GM18858 (cell line): ENCODE results near the gene C14orf132.
"Not testable (repeated sequence)": the region's sequence is repeated elsewhere in the genome, so short reads cannot be mapped to it uniquely, and the experiment has no call there.

ENCODE experiments used
- ATAC-seq: cut with Tn5 transposase; IDR thresholded peaks from one replicate; pipeline ENCODE4 v1.9.1; 2021; ENCODE audit not compliant: unreplicated experiment

Gene C14orf132

GRCh38 chr14:96038920-96039632 lies at the start of gene C14orf132:
Gene C14orf132 (plus strand): TSS chr14:96039362. CDS start chr14:96039501, 139 bp downstream.
- ATAC-seq = no peak

GRCh38 chr14:95993768-95994592 lies 45.2 kb upstream of the C14orf132 start:
- ATAC-seq = no peak

- ATAC-seq = no peak
Measured at GRCh38 chr14:95994593-95994928, 44.6 kb upstream of the C14orf132 start.

DNA sequence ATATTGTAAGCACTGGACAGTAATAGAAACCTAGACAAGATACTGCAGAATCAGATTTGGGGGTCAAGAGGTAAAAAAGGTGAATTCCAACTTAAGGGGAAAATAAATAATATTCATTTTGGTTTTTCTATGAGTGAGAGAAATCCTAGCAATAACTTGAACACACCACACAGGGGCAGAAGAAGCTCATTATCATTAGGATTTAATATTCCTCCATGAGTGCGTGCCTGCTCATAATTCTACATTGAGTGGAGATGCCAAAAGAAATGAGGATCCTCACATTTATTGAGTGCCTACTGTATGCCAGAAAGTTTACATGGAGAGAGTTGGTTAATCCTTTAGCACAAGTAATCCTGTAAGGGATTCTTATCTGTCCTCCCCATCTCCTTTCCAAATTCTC lies 40.5 kb upstream of the C14orf132 start:
- ATAC-seq = no peak

- no peak for ATAC-seq
Measured at GRCh38 chr14:96001866-96002497, 37.2 kb upstream of the C14orf132 start.

DNA sequence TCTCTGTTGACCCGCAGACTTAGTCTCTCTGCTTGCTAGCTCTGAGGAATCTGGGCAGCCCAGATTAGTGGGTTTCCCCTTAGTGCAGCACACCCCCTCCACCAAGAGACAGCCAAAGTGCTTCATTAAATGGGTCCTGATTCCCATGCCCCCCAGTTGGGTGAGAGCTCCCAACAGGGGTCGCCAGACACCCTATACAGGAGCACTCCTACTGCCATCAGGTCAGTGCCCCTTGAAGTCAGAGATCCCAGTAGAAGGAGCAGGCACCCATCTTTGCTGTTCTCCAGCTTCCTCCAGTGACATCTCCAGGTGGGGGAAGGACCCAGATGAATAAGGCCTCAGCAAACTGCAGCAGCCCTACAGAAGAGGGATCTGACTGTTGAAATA lies 36.7 kb upstream of the C14orf132 start:
- no peak for ATAC-seq

GRCh38 chr14:96011131-96011530 lies 28.0 kb upstream of the C14orf132 start:
- no peak for ATAC-seq

GRCh38 chr14:96011607-96012006 lies 27.6 kb upstream of the C14orf132 start:
- ATAC-seq = no peak

DNA sequence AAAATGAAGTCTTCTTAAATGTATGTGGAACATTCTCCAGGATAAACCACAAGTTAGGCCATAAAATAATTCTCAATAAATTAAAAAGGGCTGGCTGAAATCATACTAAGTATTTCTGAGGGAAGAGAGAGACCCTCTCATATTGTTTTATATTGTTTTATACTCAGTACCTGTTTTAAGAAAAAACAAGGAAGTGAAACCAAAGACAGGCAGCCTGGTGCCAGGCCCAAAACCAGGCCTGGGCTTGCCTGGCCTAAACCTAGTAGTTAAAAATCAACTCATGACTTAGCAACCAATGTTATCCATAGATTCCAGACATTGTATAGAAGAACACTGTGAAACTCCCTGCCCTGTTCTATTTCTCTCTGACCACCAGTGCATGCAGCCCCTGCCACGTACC lies 26.4 kb upstream of the C14orf132 start:
- ATAC-seq = not testable (repeated sequence)

DNA sequence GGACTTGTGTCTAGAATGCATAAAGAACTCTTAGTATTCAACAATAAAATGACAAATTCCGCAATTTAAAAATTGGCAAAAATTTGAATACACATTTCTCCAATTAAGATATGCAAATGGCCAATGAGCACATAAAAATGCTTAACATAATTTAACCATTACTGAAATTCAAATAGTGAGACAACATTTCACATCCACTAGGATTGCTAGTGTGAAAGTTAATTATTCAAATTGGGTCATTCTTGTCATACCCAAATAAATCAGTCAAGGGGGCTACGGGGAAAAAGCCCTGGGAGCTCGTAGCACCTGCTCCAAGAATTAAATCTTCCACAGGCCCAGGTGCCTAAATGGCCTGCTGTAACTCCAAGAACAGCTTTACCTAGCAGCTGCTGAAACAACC lies 25.0 kb upstream of the C14orf132 start:
- ATAC-seq = no peak

DNA sequence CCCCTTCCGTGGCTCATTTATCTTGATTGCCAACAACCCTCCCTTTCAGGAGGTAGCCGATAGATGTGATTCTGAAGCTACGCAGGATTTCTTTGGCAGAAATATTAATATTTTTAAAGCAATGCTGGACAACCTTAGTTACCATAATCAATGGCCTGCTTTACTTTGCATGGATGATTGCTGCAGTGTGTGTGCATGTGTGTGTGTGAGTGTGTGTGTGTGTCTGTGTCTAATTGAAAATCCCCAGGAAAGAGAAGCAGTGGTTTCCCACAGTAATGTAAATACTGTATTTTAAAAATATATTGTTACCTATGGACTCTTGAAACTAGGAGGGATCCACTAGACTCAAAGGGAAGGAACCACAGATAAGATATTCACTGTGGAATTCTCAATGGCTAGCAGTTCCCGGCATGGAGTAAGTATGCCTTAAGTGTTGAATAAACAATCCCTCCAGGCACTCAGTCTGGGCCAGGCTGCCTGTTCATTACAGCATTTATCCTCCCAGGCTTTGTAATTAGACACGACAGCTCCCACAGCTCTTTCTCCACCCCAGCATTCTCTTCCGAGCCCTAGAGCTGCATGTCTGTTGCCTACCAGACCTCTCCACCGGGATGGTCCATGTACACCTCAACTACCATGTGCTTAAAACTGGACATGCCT lies 22.5 kb upstream of the C14orf132 start:
- ATAC-seq = no peak

GRCh38 chr14:96017882-96018281 lies 21.3 kb upstream of the C14orf132 start:
- ATAC-seq = no peak

GRCh38 chr14:96027431-96028355 lies 11.5 kb upstream of the C14orf132 start:
- no peak for ATAC-seq

- no peak for ATAC-seq
Measured at GRCh38 chr14:96029089-96029645, 10.0 kb upstream of the C14orf132 start.

GRCh38 chr14:96030108-96030760 lies 8.9 kb upstream of the C14orf132 start:
- no peak for ATAC-seq

DNA sequence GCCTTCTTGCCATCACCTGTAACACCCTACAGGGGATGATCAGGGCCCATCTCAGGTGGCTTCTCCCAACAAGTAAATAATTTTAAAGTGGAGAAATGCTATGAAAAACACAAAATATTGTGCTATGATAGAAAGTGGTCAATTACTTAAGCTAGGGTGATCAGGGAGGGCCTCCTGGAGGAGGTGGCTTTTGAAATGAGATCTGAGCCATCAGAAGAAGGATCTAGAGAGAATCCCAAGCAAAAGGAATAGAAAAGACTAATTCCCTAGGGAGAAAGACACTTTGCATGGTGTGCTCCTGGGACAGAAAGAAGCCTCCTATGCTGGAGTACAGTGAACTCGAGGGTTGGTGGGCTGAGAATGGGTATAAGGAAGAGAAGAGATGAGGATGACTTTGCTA lies 7.5 kb upstream of the C14orf132 start:
- no peak for ATAC-seq

DNA sequence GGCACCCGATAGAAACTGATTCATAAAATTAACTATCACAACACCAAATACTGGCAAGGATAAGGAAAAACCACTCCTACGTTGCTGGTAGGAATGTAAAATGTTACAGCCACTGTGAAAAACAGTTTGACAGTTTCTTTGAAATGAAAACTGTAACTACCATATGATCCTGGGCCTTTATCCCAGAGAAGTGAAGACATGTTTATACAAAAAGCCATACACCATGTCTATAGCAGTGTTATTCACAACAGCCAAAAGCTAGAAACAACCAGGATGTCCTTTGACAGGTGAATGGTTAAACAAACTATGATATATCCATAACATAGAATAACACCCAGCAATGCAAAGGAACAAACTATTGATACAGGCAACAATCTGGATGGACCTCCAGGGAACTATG lies 3.7 kb upstream of the C14orf132 start:
- no peak for ATAC-seq

DNA sequence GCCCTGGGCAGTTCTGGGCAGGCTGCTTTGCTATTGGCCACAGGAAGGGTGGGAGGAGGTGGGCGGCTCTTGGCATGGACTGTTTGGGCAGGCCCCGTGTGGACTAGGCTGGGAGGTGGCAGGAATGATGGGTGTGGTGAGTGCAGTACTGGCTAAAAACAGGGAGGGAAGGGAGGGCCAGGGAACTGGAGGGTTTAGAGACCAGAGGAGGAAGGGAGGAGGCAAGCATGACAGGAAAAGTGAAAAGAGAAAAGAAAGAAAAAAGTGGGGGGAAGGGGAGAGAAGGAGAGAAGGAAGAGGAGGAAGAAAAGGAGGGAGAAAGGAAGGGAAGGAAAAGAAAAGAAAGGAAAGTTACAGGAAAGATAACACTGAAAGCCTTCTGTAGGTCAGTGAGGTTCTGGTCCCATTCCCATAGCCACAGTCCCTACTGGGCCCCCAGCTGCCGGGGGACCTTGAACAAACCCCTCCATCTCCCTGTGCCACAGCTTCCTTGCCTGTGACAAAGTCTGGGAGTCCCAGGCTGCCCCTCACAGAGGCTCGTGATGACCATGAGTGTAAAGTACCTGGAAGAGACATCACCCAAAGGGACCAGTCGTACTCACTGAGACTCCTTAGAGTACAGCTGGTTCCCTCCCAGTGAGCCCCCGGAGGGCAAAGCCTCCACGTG lies 1.1 kb upstream of the C14orf132 start:
- no peak for ATAC-seq

- no peak for ATAC-seq
Measured at GRCh38 chr14:96038558-96038919, 623 bp upstream of the C14orf132 start.
